ENCODE data around the gene AMER1.

DNA sequence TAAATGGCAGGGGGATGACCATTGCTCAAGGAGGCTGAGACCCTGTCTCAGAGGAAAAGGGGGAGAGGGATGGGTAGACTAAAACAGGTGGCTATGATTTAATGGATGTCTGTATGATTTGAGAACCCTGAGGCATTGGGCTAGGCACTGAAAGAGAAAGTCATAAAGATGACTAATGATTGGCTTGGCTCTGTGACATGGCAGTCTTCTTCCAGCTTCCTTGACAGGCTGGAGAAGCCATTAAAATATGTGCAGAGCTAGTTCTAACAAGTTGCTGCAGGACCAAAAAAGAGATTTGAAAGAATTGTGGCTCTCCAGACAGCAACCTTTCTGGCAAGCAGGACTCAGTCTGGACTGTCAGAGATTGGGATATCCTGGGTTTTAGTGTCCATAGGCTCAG is 53.6 kb downstream of the AMER1 start:
- no peak for TF ChIP-seq ZFP3 (CRISPR knock-in tag; IDR thresholded peaks at IDR 0.05)
- TF ChIP-seq ZFP30 (CRISPR knock-in tag; IDR thresholded peaks at IDR 0.05), result no peak
- no peak for TF ChIP-seq RARB (CRISPR knock-in tag; IDR thresholded peaks at IDR 0.05)
